ENCODE data around the gene DNER. TPM values are rescaled to one million over a fixed set of nuclear protein-coding genes. Genes with fewer than 3 reads are reported as not detected.

The DNER gene
- total RNA-seq, 1 experiment from 2014 or later: 2.9 TPM

GRCh38 chr2:229417176-229417575, 297.2 kb downstream of the DNER start (continued):
- no peak for TF ChIP-seq REST (IDR thresholded peaks at IDR 0.05; ENCODE audit: low read depth)
- no peak for TF ChIP-seq ZNF274 (IDR thresholded peaks at IDR 0.05; ENCODE audit: low read depth, low read length)
- no peak for TF ChIP-seq SP1 (IDR thresholded peaks at IDR 0.05; ENCODE audit: low read depth)
- TF ChIP-seq CEBPB (IDR thresholded peaks at IDR 0.05; ENCODE audit: low read depth): no peak
- TF ChIP-seq EZH2 (IDR thresholded peaks at IDR 0.05): no peak
- TF ChIP-seq SIN3A (IDR thresholded peaks at IDR 0.05; ENCODE audit: low read depth): no peak

- Histone ChIP-seq H3K36me3 (ENCODE audit: control insufficient read depth in 1 of 2, insufficient read depth in 2 of 2, low read length in 2 of 2) (no peaks in the 10 kb centered on the region), H3K4me2 (ENCODE audit: low read length) (no peak overlapping the region), H4K20me1 (ENCODE audit: insufficient read depth) (no peaks in the 10 kb centered on the region), H3K27me3 (ENCODE audit: insufficient read depth, low read length) (no peaks in the 10 kb centered on the region), H3K27ac (ENCODE audit: low read depth, low read length) (no peak overlapping the region), H3K4me1 (ENCODE audit: control insufficient read depth in 1 of 2, insufficient read depth in 2 of 2, low read length in 2 of 2) (no peaks in the 10 kb centered on the region), H3K9ac (ENCODE audit: low read length) (no peak overlapping the region), H3K9me3 (ENCODE audit: control insufficient read depth in 1 of 2, insufficient read depth in 1 of 2, low read depth in 1 of 2, low read length in 2 of 2) (no peaks in the 10 kb centered on the region), H3K9me2 (ENCODE audit: insufficient read depth) (no peaks in the 10 kb centered on the region), H2AFZ (ENCODE audit: low read depth, low read length, poor library complexity, severe bottlenecking) (no peak overlapping the region), H3K4me3 (replicated peaks in 1 of 2; ENCODE audit: low read depth in 1 of 2, low read length in 2 of 2) (no peak overlapping the region), H3K79me2 (ENCODE audit: insufficient read depth, low read length) (no peaks in the 10 kb centered on the region)
- ChIA-PET POLR2A (no interaction called here), RAD21 (ENCODE audit: low non-redundant PET in 1 of 2, low total read pairs in 2 of 2, uncharacterized antibody in 2 of 2, unreplicated experiment in 2 of 2) (no interaction called here), CTCF (no interaction called here)
- BruUV-seq (replicated peaks): no TSS peak
- ATAC-seq: no peak
- intact Hi-C loops (cut with micrococcal nuclease): no loop called here
- no peak for DNase-seq (ENCODE audit: low read depth, low spot score)
- TF ChIP-seq ZFX (IDR thresholded peaks at IDR 0.05) (no peak), CBX3 (IDR thresholded peaks at IDR 0.05; ENCODE audit: low read depth) (no peak), REST (IDR thresholded peaks at IDR 0.05; ENCODE audit: low read depth) (no peak), ZNF274 (IDR thresholded peaks at IDR 0.05; ENCODE audit: low read depth, low read length) (no peak), RAD21 (IDR thresholded peaks at IDR 0.05; ENCODE audit: low read depth) (no peak), YY1 (IDR thresholded peaks at IDR 0.05; ENCODE audit: extremely low read depth, insufficient replicate concordance, low read depth, low read length) (no peak), JUND (IDR thresholded peaks at IDR 0.05) (no peak), SIN3A (IDR thresholded peaks at IDR 0.05; ENCODE audit: low read depth) (no peak), SRF (IDR thresholded peaks at IDR 0.05; ENCODE audit: low read depth) (no peak), POLR2AphosphoS5 (IDR thresholded peaks at IDR 0.05; ENCODE audit: low read depth, low read length) (no peak), CTCF (IDR thresholded peaks at IDR 0.05 in 2 of 3, conservative IDR thresholded peaks at IDR 0.05 in 1 of 3; ENCODE audit: borderline replicate concordance in 1 of 3, insufficient read depth in 1 of 3, low read depth in 2 of 3, low read length in 2 of 3) (no peak), CEBPB (IDR thresholded peaks at IDR 0.05; ENCODE audit: low read depth) (no peak), EZH2phosphoT487 (IDR thresholded peaks at IDR 0.05; ENCODE audit: borderline replicate concordance) (no peak), EZH2 (IDR thresholded peaks at IDR 0.05) (no peak), ATF3 (IDR thresholded peaks at IDR 0.05) (no peak), POLR2A (IDR thresholded peaks at IDR 0.05; ENCODE audit: borderline replicate concordance, extremely low read depth, insufficient read depth, insufficient read length) (no peak)
These were observed 298.1 kb downstream of the DNER start for GRCh38 chr2:229416116-229416694.

Measured in HCT116 (cell line).